ENCODE measurements around the gene RAPGEF1. TPM values are rescaled to one million over a fixed set of nuclear protein-coding genes. Genes with fewer than 3 reads are reported as not detected.
A peak's percentile ranks its signal among the peaks of the same experiment; 100 is the strongest.

Gene RAPGEF1
- total and polyA plus RNA-seq, 2 of the 13 experiments (the other 11 are each of a cell fraction or from before 2014, with no cell fraction given), result 21.2 to 38.9 TPM

DNA sequence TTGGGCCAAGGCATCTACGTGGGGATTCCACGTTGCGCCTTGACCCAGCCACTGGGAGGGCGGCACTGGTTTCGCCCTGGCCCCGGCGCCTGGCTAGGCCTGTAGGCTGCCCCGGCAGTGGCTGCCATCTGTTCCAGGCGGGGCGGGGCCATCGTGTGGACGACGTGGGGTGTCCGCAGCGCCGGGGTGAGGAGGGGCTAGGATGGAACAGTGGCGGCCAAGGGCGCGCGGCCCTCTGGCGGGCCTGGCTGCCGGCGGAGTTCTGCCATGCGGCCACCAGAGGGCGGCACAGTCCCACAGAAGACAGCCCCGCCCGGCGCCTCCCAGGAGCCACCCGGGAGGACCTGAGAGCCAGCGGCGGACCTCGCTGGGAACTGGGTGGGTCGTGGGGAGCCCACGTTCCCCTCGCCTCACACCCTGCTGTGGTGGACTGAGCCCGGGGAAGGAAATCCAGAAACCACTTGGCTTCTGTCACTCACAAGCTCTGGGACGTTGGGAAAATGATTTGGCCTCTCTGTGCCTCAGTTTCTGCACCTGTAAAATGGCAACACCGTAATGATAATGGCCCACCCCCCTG lies 22.6 kb upstream of the RAPGEF1 start (continued):
- TF ChIP-seq ZBTB1 (CRISPR knock-in tag; IDR thresholded peaks at IDR 0.05; ENCODE audit: borderline replicate concordance) (no peak), HOXD1 (CRISPR knock-in tag; IDR thresholded peaks at IDR 0.05) (peak; percentile 44; the same call in 1 of the 2 replicates), GTF3A (CRISPR knock-in tag; conservative IDR thresholded peaks at IDR 0.05) (no peak), HOXA5 (CRISPR knock-in tag; IDR thresholded peaks at IDR 0.05) (0 out of 2 replicates have a peak, but pooled peaks have one; percentile 42), ZNF703 (CRISPR knock-in tag; IDR thresholded peaks at IDR 0.05; ENCODE audit: borderline replicate concordance) (no peak), TAF15 (IDR thresholded peaks at IDR 0.05; ENCODE audit: low read depth, low read length, poor library complexity, severe bottlenecking) (no peak), RFX1 (IDR thresholded peaks at IDR 0.05) (no peak), KLF12 (CRISPR knock-in tag; IDR thresholded peaks at IDR 0.05; ENCODE audit: borderline replicate concordance) (no peak), CHCHD3 (CRISPR knock-in tag; IDR thresholded peaks at IDR 0.05) (0 out of 2 replicates have a peak, but pooled peaks have one; percentile 41), POLR2AphosphoS2 (IDR thresholded peaks at IDR 0.05; ENCODE audit: low read depth, low read length) (no peak), ZKSCAN1 (IDR thresholded peaks at IDR 0.05; ENCODE audit: low read length) (no peak), RFX5 (IDR thresholded peaks at IDR 0.05; ENCODE audit: low read depth, low read length) (no peak), PRPF4 (IDR thresholded peaks at IDR 0.05; ENCODE audit: low read depth, low read length, poor library complexity, severe bottlenecking) (no peak), SOX5 (CRISPR knock-in tag; IDR thresholded peaks at IDR 0.05; ENCODE audit: borderline replicate concordance) (no peak), NKX3-1 (CRISPR knock-in tag; IDR thresholded peaks at IDR 0.05) (no peak), ZNF782 (CRISPR knock-in tag; IDR thresholded peaks at IDR 0.05; ENCODE audit: borderline replicate concordance) (no peak)
- TF ChIP-seq, protein P1, sequence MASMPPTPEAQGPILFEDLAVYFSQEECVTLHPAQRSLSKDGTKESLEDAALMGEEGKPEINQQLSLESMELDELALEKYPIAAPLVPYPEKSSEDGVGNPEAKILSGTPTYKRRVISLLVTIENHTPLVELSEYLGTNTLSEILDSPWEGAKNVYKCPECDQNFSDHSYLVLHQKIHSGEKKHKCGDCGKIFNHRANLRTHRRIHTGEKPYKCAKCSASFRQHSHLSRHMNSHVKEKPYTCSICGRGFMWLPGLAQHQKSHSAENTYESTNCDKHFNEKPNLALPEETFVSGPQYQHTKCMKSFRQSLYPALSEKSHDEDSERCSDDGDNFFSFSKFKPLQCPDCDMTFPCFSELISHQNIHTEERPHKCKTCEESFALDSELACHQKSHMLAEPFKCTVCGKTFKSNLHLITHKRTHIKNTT (CRISPR knock-in tag; IDR thresholded peaks at IDR 0.05), result no peak
- TF ChIP-seq, protein P2, sequence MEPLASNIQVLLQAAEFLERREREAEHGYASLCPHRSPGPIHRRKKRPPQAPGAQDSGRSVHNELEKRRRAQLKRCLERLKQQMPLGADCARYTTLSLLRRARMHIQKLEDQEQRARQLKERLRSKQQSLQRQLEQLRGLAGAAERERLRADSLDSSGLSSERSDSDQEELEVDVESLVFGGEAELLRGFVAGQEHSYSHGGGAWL (CRISPR knock-in tag; IDR thresholded peaks at IDR 0.05), result no peak
- TF ChIP-seq, protein P3, sequence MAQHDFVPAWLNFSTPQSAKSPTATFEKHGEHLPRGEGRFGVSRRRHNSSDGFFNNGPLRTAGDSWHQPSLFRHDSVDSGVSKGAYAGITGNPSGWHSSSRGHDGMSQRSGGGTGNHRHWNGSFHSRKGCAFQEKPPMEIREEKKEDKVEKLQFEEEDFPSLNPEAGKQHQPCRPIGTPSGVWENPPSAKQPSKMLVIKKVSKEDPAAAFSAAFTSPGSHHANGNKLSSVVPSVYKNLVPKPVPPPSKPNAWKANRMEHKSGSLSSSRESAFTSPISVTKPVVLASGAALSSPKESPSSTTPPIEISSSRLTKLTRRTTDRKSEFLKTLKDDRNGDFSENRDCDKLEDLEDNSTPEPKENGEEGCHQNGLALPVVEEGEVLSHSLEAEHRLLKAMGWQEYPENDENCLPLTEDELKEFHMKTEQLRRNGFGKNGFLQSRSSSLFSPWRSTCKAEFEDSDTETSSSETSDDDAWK (CRISPR knock-in tag; IDR thresholded peaks at IDR 0.05), result no peak
- TF ChIP-seq, protein P4, sequence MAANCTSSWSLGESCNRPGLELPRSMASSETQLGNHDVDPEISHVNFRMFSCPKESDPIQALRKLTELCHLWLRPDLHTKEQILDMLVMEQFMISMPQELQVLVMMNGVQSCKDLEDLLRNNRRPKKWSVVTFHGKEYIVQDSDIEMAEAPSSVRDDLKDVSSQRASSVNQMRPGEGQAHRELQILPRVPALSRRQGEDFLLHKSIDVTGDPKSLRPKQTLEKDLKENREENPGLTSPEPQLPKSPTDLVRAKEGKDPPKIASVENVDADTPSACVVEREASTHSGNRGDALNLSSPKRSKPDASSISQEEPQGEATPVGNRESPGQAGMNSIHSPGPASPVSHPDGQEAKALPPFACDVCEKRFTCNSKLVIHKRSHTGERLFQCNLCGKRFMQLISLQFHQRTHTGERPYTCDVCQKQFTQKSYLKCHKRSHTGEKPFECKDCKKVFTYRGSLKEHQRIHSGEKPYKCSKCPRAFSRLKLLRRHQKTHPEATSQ (CRISPR knock-in tag; IDR thresholded peaks at IDR 0.05; ENCODE audit: borderline replicate concordance), result no peak
- TF ChIP-seq, protein P5, sequence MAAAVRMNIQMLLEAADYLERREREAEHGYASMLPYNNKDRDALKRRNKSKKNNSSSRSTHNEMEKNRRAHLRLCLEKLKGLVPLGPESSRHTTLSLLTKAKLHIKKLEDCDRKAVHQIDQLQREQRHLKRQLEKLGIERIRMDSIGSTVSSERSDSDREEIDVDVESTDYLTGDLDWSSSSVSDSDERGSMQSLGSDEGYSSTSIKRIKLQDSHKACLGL (CRISPR knock-in tag; IDR thresholded peaks at IDR 0.05), result no peak
- TF ChIP-seq, protein P6, sequence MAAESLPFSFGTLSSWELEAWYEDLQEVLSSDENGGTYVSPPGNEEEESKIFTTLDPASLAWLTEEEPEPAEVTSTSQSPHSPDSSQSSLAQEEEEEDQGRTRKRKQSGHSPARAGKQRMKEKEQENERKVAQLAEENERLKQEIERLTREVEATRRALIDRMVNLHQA (CRISPR knock-in tag; IDR thresholded peaks at IDR 0.05), result no peak
- TF ChIP-seq, protein P7, sequence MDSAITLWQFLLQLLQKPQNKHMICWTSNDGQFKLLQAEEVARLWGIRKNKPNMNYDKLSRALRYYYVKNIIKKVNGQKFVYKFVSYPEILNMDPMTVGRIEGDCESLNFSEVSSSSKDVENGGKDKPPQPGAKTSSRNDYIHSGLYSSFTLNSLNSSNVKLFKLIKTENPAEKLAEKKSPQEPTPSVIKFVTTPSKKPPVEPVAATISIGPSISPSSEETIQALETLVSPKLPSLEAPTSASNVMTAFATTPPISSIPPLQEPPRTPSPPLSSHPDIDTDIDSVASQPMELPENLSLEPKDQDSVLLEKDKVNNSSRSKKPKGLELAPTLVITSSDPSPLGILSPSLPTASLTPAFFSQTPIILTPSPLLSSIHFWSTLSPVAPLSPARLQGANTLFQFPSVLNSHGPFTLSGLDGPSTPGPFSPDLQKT (CRISPR knock-in tag; IDR thresholded peaks at IDR 0.05; ENCODE audit: borderline replicate concordance), result no peak
